Effector memory CD4-positive, alpha-beta T cell (primary cell): Measurements from ENCODE around the gene ESPN.

ENCODE experiments used
- DNase-seq, 3 donors: peaks; one replicate each; pipeline ENCODE4 v3.0.0-alpha.2; 2020
- H3K27ac ChIP-seq: 2 replicates; pipeline ENCODE4 v1.7.0; 2013; ENCODE audit warnings: mild to moderate bottlenecking, low read length, moderate library complexity; ENCODE audit not compliant: insufficient read depth, poor library complexity, severe bottlenecking
- H3K27me3 ChIP-seq: replicated peaks from 2 replicates; pipeline ENCODE4 v1.7.0; 2013; ENCODE audit warnings: mild to moderate bottlenecking, low read length; ENCODE audit not compliant: insufficient read depth, control insufficient read depth, poor library complexity, severe bottlenecking
- H3K36me3 ChIP-seq: 2 replicates; pipeline ENCODE4 v1.7.0; 2013; ENCODE audit warnings: mild to moderate bottlenecking, low read length, moderate library complexity; ENCODE audit not compliant: control insufficient read depth, insufficient read depth
- H3K4me1 ChIP-seq: 2 replicates; pipeline ENCODE4 v1.7.0; 2013; ENCODE audit warnings: low read length, mild to moderate bottlenecking; ENCODE audit not compliant: control insufficient read depth, insufficient read depth, poor library complexity, severe bottlenecking
- H3K4me3 ChIP-seq: 2 replicates; pipeline ENCODE4 v1.7.0; 2013; ENCODE audit warnings: low read length, low read depth, mild to moderate bottlenecking; ENCODE audit not compliant: insufficient read depth, poor library complexity, severe bottlenecking
- H3K9me3 ChIP-seq: 2 replicates; pipeline ENCODE4 v1.7.0; 2013; ENCODE audit warnings: mild to moderate bottlenecking, low read length, moderate library complexity; ENCODE audit not compliant: control insufficient read depth

The ESPN gene

GRCh38 chr1:6510493-6510892 is 85.9 kb downstream of the ESPN start:
- no peak overlapping the region for H3K4me3 ChIP-seq
- H3K27me3 ChIP-seq, result no peaks in the 10 kb centered on the region
- no peak for DNase-seq
- H3K36me3 ChIP-seq, result no peaks in the 10 kb centered on the region
- no peaks in the 10 kb centered on the region for H3K4me1 ChIP-seq
- no peaks in the 10 kb centered on the region for H3K9me3 ChIP-seq
- no peak overlapping the region for H3K27ac ChIP-seq
